H1 (cell line): Measurements from ENCODE around the gene TUBA8. TPM values are rescaled to one million over a fixed set of nuclear protein-coding genes. Genes with fewer than 3 reads are reported as not detected.

Experiments used
- CTCF ChIA-PET: fragments of 300-600 bp; sonication (Branson Sonifier 250); formaldehyde crosslinking; loops from one replicate; lab custom pipeline; 2021; ENCODE audit not compliant: partially characterized antibody; lab: Charles Lee
- POLR2A ChIA-PET: fragments of 300-600 bp; sonication (Branson Sonifier 250); formaldehyde crosslinking; loops from one replicate; lab custom pipeline; 2021; ENCODE audit warnings: inconsistent platforms; ENCODE audit not compliant: partially characterized antibody; lab: Charles Lee
- DNase-seq, 2 experiments: peaks; one replicate each; pipeline versions ENCODE4 v3.0.0 to v3.0.0-alpha.2; 2010 to 2022; ENCODE audit warnings: low spot score in 2 of 2, low read depth in 1 of 2, mixed read lengths in 1 of 2
- FAIRE-seq: peaks from 2 replicates; lab custom pipeline; 2011; peaks lifted over from hg19 to GRCh38; lab: Jason Lieb, UNC
- H2AFZ ChIP-seq: 2 replicates; pipeline ENCODE4 v1.8.1; 2012; ENCODE audit warnings: low read length, inconsistent platforms
- H2AK5ac ChIP-seq: 2 replicates; pipeline ENCODE4 v1.6.1; 2013; ENCODE audit warnings: low read depth, low read length
- H2BK120ac ChIP-seq: replicated peaks from 2 replicates; pipeline ENCODE3; 2013; ENCODE audit warnings: low read depth, low read length, inconsistent platforms
- H2BK12ac ChIP-seq: 2 replicates; pipeline ENCODE4 v1.6.1; 2013; ENCODE audit warnings: low read depth, low read length
- H2BK15ac ChIP-seq: 2 replicates; pipeline ENCODE4 v1.6.1; 2013; ENCODE audit warnings: low read length
- H2BK20ac ChIP-seq: 2 replicates; pipeline ENCODE4 v1.6.1; 2013; ENCODE audit warnings: low read length
- H2BK5ac ChIP-seq: 2 replicates; pipeline ENCODE4 v1.6.1; 2013; ENCODE audit warnings: low read depth, low read length
- H3K14ac ChIP-seq: 2 replicates; pipeline ENCODE4 v1.6.1; 2013; ENCODE audit warnings: inconsistent platforms; ENCODE audit not compliant: insufficient read length
- H3K18ac ChIP-seq: 2 replicates; pipeline ENCODE4 v1.6.1; 2013; ENCODE audit warnings: low read length; ENCODE audit errors: extremely low read depth
- H3K23ac ChIP-seq: 2 replicates; pipeline ENCODE4 v1.6.1; 2013; ENCODE audit warnings: inconsistent platforms; ENCODE audit not compliant: insufficient read length
- H3K23me2 ChIP-seq: 2 replicates; pipeline ENCODE4 v1.6.1; 2013; ENCODE audit warnings: low read depth, low read length
- H3K27ac ChIP-seq: 2 replicates; pipeline ENCODE4 v1.6.1; 2011; ENCODE audit warnings: low read depth, low read length, inconsistent platforms
- H3K27me3 ChIP-seq, 4 experiments: replicated peaks in 1 of 4; 1 replicate in 1 of 4; 2 replicates in 3 of 4; pipeline versions ENCODE4 v1.6.1 to v1.8.1; 2011 to 2013; ENCODE audit warnings: low read length in 3 of 4, mild to moderate bottlenecking in 3 of 4, inconsistent platforms in 2 of 4, mixed read lengths in 2 of 4, moderate library complexity in 1 of 4; ENCODE audit not compliant: control insufficient read depth in 3 of 4, insufficient read depth in 3 of 4; ENCODE audit errors: extremely low read depth in 1 of 4
- H3K36me3 ChIP-seq, 4 experiments: 2 replicates each; pipeline versions ENCODE4 v1.6.1 to v1.8.1; 2011 to 2013; ENCODE audit warnings: mild to moderate bottlenecking in 4 of 4, low read length in 3 of 4, moderate library complexity in 2 of 4, control low read depth in 1 of 4, inconsistent platforms in 1 of 4; ENCODE audit not compliant: insufficient read depth in 4 of 4, control insufficient read depth in 2 of 4
- H3K4ac ChIP-seq: replicated peaks from 2 replicates; pipeline ENCODE3; 2013; ENCODE audit warnings: low read length, low read depth, mixed read lengths, inconsistent platforms; ENCODE audit not compliant: insufficient read length
- H3K4me1 ChIP-seq, 4 experiments: replicated peaks in 1 of 4; 1 replicate in 1 of 4; 2 replicates in 3 of 4; pipeline versions ENCODE4 v1.6.1 to v1.8.1; 2011 to 2013; ENCODE audit warnings: low read length in 3 of 4, inconsistent platforms in 2 of 4, mixed read lengths in 1 of 4; ENCODE audit not compliant: insufficient read depth in 4 of 4, control insufficient read depth in 3 of 4
- H3K4me2 ChIP-seq, 2 experiments: 2 replicates each; pipeline versions ENCODE4 v1.6.1 to v1.8.1; 2011 to 2013; ENCODE audit warnings: low read depth in 2 of 2, low read length in 2 of 2, control low read depth in 1 of 2, inconsistent platforms in 1 of 2, mild to moderate bottlenecking in 1 of 2; ENCODE audit not compliant: insufficient read depth in 1 of 2
- H3K4me3 ChIP-seq, 4 experiments: fragments of 200-600, 300-600 bp in 1 of 4; sonication (generic), shearing (Covaris generic), sonication (Bioruptor Twin) in 1 of 4; 2 replicates each; pipeline versions ENCODE4 v1.5.1 to v1.8.1; 2011 to 2016; ENCODE audit warnings: low read length in 4 of 4, low read depth in 3 of 4, control low read depth in 2 of 4, inconsistent platforms in 2 of 4, mild to moderate bottlenecking in 2 of 4, mixed read lengths in 1 of 4, moderate library complexity in 1 of 4; ENCODE audit not compliant: insufficient read depth in 2 of 4; ENCODE audit errors: extremely low read depth in 1 of 4
- H3K56ac ChIP-seq: replicated peaks from 2 replicates; pipeline ENCODE3; 2013; ENCODE audit warnings: low read depth, mild to moderate bottlenecking, mixed read lengths, low read length, inconsistent platforms; ENCODE audit not compliant: insufficient read length
- H3K79me1 ChIP-seq: 2 replicates; pipeline ENCODE4 v1.6.1; 2013; ENCODE audit warnings: low read depth, low read length, control low read depth
- H3K79me2 ChIP-seq, 2 experiments: 2 replicates each; pipeline versions ENCODE4 v1.6.1 to v1.8.1; 2012 to 2013; ENCODE audit warnings: low read length in 2 of 2, mild to moderate bottlenecking in 2 of 2, inconsistent platforms in 1 of 2; ENCODE audit not compliant: insufficient read depth in 2 of 2, control insufficient read depth in 1 of 2
- H3K9ac ChIP-seq, 4 experiments: replicated peaks in 1 of 4; 1 replicate in 1 of 4; 2 replicates in 3 of 4; pipeline versions ENCODE4 v1.6.1 to v1.8.1; 2011 to 2013; ENCODE audit warnings: low read depth in 3 of 4, low read length in 3 of 4, control low read depth in 2 of 4, mild to moderate bottlenecking in 2 of 4, moderate library complexity in 2 of 4, inconsistent platforms in 1 of 4; ENCODE audit errors: extremely low read depth in 1 of 4
- H3K9me3 ChIP-seq, 2 experiments: 2 replicates each; pipeline versions ENCODE4 v1.6.1 to v1.8.1; 2012 to 2013; ENCODE audit warnings: mild to moderate bottlenecking in 2 of 2, moderate library complexity in 2 of 2, control low read depth in 1 of 2, inconsistent platforms in 1 of 2, low read depth in 1 of 2, low read length in 1 of 2, mixed read lengths in 1 of 2; ENCODE audit not compliant: insufficient read depth in 2 of 2
- H4K20me1 ChIP-seq, 2 experiments: replicated peaks in 1 of 2; 2 replicates each; pipeline versions ENCODE3 to v1.8.1; 2011 to 2013; ENCODE audit warnings: inconsistent platforms in 2 of 2, low read length in 2 of 2, mild to moderate bottlenecking in 1 of 2; ENCODE audit not compliant: insufficient read depth in 2 of 2, control insufficient read depth in 1 of 2
- H4K5ac ChIP-seq: 2 replicates; pipeline ENCODE4 v1.6.1; 2013; ENCODE audit warnings: low read length, low read depth, mixed read lengths, inconsistent platforms; ENCODE audit not compliant: insufficient read length
- H4K8ac ChIP-seq: 2 replicates; pipeline ENCODE4 v1.8.0; 2013; ENCODE audit warnings: mild to moderate bottlenecking, moderate library complexity, low read length, inconsistent platforms; ENCODE audit not compliant: insufficient read depth; ENCODE audit errors: extremely low read depth
- H4K91ac ChIP-seq: replicated peaks from 2 replicates; pipeline ENCODE3; 2013; ENCODE audit warnings: low read length, mixed read lengths, inconsistent platforms; ENCODE audit not compliant: insufficient read length
- CREB1 ChIP-seq: IDR thresholded peaks from 2 replicates; pipeline ENCODE4 v1.6.1; 2012; ENCODE audit warnings: inconsistent platforms
- RBBP5 ChIP-seq: IDR thresholded peaks from 2 replicates; pipeline ENCODE4 v1.7.1; 2012; ENCODE audit warnings: low read depth, mild to moderate bottlenecking, inconsistent platforms, low read length, moderate library complexity, borderline replicate concordance
- SRF ChIP-seq: IDR thresholded peaks from 2 replicates; pipeline ENCODE4 v1.6.1; 2011; ENCODE audit warnings: mild to moderate bottlenecking, low read depth, low read length, moderate library complexity
- YY1 ChIP-seq: IDR thresholded peaks from 2 replicates; pipeline ENCODE4 v1.6.1; 2011; ENCODE audit warnings: low read depth, mild to moderate bottlenecking, low read length
- WGBS, 2 experiments: shearing (Covaris generic) in 1 of 2; methylation state at CpG; one replicate each; pipeline versions ENCODE4 v1.1.6 to v1.1.7; 2013 to 2015; ENCODE audit warnings: low lambda C conversion rate in 2 of 2, mixed read lengths in 2 of 2, inconsistent platforms in 1 of 2, low coverage in 1 of 2, missing lambda C conversion rate in 1 of 2; ENCODE audit not compliant: insufficient replicate concordance in 2 of 2, insufficient coverage in 1 of 2, insufficient read length in 1 of 2; ENCODE audit errors: extremely low coverage in 1 of 2, missing lambda C conversion rate in 1 of 2; 5-methylcytosine and 5-hydroxymethylcytosine counted together
- polyA plus RNA-seq, 7 experiments: library from polyadenylated mRNA; depleted of rRNA in 3 of 7; stranded (reverse) in 5 of 7; unstranded in 2 of 7; fragments of >200 nt in 5 of 7; fragments of 200-250 nt in 2 of 7; gene quantifications; 1 replicate in 5 of 7; 2 replicates in 1 of 7; 4 replicates in 1 of 7; pipeline versions ENCODE4 v1.2.1 to v1.2.3, GENCODE V29; 2011 to 2013; ENCODE audit warnings: missing spikeins in 2 of 7, mixed read lengths in 2 of 7
- total RNA-seq: library from RNA; stranded (reverse); fragmentation: NEBNext Ultra II Directional; extraction: Animal tissue kit (Norgen Biotek cat#: 25700); gene quantifications from 2 replicates; pipeline ENCODE4 v1.2.1, GENCODE V29; 2021

The TUBA8 gene
- total and polyA plus RNA-seq, 2 of the 8 experiments (the other 6 are each of a cell fraction or from before 2014, with no cell fraction given): 1.0 to 4.0 TPM

- Histone ChIP-seq H4K91ac (no peak overlapping the region), H2BK5ac (no peak overlapping the region), H2BK15ac (no peak overlapping the region), H3K27me3 (peaks cover 0 to 2% (median 0%) of the 10 kb centered on the region in 4 experiments; a peak in 2 of 7 replicates), H3K56ac (no peak overlapping the region), H3K23me2 (no peaks in the 10 kb centered on the region), H3K4me3 (no peak overlapping the region), H3K9ac (no peak overlapping the region), H3K4ac (no peak overlapping the region), H2BK12ac (no peak overlapping the region), H3K27ac (no peak overlapping the region), H4K8ac (no peak overlapping the region), H3K36me3 (no peaks in the 10 kb centered on the region), H2BK20ac (no peak overlapping the region), H2AFZ (no peak overlapping the region), H3K4me2 (no peak overlapping the region), H3K18ac (no peak overlapping the region), H4K20me1 (no peaks in the 10 kb centered on the region), H2AK5ac (no peak overlapping the region), H3K23ac (no peak overlapping the region), H3K79me1 (no peaks in the 10 kb centered on the region), H3K14ac (no peak overlapping the region), H3K9me3 (no peaks in the 10 kb centered on the region), H4K5ac (no peak overlapping the region), H3K4me1 (no peaks in the 10 kb centered on the region), H2BK120ac (no peak overlapping the region), H3K79me2 (no peaks in the 10 kb centered on the region)
- POLR2A ChIA-PET: no interaction called here
- WGBS, 2 experiments: 73% methylated on average over 3 of the region's 3 CpGs; no CpG with 5 or more reads in 1 of the 2 experiments
- no peak for TF ChIP-seq CREB1
- peak; percentile 70 for TF ChIP-seq SRF
- no peak for TF ChIP-seq RBBP5
- TF ChIP-seq YY1: no peak
- DNase-seq (no peak), FAIRE-seq (no peak)
- CTCF ChIA-PET: interaction anchor here (0.9 to 11.5 kb wide), 4 partner anchors 6 to 236 kb away, joined by 3 to 163 read pairs (median 36); partner anchors contain the start of gene PEX26
Observed at GRCh38 chr22:18068381-18068988, 42.1 kb upstream of the TUBA8 start.
